Measurements from ENCODE around the gene ITPR1.

ITPR1 gene

DNA sequence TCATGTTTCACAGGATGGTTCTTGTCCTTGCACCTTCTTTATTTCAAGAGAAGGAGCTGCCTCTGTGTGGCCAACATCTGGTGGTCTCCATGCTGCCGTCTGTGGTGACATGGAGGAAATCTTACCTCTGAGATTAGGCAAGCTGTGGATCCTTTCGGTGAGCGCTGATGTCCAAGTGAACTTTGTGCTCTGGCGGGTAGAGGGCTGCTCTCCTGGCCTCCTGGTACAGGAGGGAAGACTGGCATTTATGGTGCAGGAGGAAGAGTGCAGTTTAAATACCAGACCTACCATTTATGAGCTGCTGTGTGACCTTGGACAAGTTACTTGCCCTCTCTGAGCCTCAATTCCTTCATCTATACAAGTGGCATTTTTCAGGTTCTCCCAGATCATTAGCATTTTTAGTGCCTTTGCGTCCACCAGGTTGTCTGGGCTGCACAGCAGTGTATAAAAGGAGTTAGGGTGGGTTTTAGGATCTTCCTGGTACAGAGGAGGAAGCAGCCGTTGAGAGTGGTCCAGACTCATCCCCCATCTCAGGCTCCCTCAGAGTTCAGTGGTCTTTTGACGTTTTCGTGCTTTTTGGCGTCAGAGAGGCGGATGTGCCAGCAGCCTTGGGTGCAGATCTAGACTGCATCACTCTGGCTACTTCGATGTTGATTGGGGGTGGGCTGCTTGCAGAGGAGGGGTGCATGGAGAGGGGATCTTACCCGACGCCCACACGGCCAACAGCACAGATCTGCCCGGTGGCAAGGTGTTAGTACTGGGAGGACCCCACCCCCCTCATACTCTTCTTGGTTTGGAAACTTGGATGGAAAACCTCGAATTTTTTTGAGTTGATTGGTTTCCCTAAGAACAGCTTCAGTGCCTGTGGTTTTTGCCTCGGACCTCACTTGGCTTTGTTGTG, 162.2 kb downstream of the ITPR1 start:
- Histone ChIP-seq H3K36me3 (peaks cover 5% of the 10 kb centered on the region), H3K27me3 (no peaks in the 10 kb centered on the region), H3K9me3 (no peaks in the 10 kb centered on the region), H3K4me3 (ENCODE audit: low read depth, low read length) (no peak overlapping the region), H3K4me1 (no peaks in the 10 kb centered on the region)
- TF ChIP-seq, protein P1, sequence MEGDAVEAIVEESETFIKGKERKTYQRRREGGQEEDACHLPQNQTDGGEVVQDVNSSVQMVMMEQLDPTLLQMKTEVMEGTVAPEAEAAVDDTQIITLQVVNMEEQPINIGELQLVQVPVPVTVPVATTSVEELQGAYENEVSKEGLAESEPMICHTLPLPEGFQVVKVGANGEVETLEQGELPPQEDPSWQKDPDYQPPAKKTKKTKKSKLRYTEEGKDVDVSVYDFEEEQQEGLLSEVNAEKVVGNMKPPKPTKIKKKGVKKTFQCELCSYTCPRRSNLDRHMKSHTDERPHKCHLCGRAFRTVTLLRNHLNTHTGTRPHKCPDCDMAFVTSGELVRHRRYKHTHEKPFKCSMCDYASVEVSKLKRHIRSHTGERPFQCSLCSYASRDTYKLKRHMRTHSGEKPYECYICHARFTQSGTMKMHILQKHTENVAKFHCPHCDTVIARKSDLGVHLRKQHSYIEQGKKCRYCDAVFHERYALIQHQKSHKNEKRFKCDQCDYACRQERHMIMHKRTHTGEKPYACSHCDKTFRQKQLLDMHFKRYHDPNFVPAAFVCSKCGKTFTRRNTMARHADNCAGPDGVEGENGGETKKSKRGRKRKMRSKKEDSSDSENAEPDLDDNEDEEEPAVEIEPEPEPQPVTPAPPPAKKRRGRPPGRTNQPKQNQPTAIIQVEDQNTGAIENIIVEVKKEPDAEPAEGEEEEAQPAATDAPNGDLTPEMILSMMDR (IDR thresholded peaks at IDR 0.05; ENCODE audit: low read depth, low read length), result no peak
- DNase-seq, result no peak

DNA sequence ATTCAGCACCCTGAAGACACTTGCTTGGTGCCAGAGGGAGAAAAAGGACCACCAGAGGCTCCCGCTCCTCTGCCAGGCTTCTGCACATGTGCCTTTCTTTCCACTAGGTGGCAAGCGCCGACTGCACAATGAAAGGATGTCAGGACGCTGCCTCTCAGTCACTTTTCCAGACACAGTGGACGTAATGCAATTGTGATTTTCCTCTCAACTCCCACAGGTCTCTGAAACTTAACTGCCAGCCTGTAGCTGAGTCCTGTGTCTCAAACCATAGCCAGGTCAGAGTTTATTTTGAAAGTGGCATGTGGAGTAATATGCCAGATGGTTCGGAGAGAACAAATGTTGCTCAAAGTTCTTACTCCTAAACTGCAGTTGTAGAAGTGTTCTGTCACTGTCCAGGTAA, 162.9 kb downstream of the ITPR1 start:
- Histone ChIP-seq H3K36me3 (peaks cover 5% of the 10 kb centered on the region), H3K27me3 (no peaks in the 10 kb centered on the region), H3K9me3 (no peaks in the 10 kb centered on the region), H3K4me1 (no peaks in the 10 kb centered on the region), H3K4me3 (ENCODE audit: low read depth, low read length) (no peak overlapping the region)
- TF ChIP-seq, protein P1 (IDR thresholded peaks at IDR 0.05; ENCODE audit: low read depth, low read length), result peak; percentile 72
- DNase-seq, result peak; percentile 56

DNA sequence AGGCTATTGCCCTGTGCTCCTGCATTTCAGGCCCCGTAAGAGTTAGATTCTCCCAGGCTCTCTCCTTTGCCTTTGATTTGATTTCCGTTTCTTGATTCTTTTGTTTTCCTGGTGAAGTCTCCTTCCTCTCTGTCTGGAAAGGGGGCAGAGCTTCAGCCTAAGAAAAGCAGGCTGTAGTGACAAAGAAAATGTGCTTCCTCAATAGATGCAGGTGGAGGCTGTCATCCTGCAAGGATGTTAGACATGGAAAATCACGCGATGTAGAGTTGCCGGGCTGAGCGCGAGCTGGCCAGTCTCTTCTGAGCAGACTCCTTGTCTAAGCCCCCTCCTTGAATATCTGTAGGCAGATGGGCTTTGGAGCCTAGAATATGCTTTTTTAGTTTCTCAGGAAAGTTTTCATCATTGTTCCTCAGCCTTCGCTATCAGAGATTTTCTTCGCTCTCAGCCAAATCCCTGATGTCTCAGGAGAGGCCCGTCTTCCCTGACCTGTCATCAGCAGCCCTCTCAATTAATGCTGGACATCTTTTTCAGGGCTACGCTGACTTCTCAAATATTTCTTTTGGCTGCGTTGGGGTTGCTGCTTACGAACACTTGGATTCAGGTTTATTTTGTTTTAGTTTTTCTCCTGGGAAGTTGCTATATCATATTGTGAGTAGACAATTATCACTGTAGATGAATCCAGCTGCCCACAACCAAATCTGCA, 163.6 kb downstream of the ITPR1 start:
- H3K27me3 ChIP-seq, result no peaks in the 10 kb centered on the region
- peaks cover 6% of the 10 kb centered on the region for H3K36me3 ChIP-seq
- no peaks in the 10 kb centered on the region for H3K9me3 ChIP-seq
- TF ChIP-seq, protein P1 (IDR thresholded peaks at IDR 0.05; ENCODE audit: low read depth, low read length), result no peak
- DNase-seq, result no peak
- H3K4me3 ChIP-seq (ENCODE audit: low read depth, low read length), result no peak overlapping the region
- no peaks in the 10 kb centered on the region for H3K4me1 ChIP-seq

DNA sequence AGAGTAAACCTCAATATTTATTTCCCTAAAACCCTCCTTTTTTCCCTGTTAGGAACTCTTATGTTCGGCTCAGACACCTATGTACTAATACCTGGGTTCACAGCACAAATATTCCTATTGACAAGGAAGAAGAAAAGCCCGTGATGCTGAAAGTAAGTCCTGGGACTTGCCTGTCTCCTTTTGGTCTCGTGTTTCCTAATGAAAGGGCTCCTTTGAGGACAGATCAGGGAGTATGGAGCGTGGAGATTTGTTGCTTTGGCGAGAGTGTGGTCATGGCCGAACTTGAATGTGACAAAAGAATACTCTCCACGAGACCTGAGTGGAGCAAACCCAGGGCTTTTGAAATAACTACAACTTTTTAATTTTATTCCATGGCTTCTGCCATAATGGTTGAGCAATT, 167.8 kb downstream of the ITPR1 start:
- Histone ChIP-seq H3K4me1 (no peaks in the 10 kb centered on the region), H3K27me3 (no peaks in the 10 kb centered on the region), H3K4me3 (ENCODE audit: low read depth, low read length) (no peak overlapping the region), H3K9me3 (no peaks in the 10 kb centered on the region), H3K36me3 (peaks cover 32% of the 10 kb centered on the region)
- no peak for DNase-seq
- TF ChIP-seq, protein P1 (IDR thresholded peaks at IDR 0.05; ENCODE audit: low read depth, low read length), result no peak

DNA sequence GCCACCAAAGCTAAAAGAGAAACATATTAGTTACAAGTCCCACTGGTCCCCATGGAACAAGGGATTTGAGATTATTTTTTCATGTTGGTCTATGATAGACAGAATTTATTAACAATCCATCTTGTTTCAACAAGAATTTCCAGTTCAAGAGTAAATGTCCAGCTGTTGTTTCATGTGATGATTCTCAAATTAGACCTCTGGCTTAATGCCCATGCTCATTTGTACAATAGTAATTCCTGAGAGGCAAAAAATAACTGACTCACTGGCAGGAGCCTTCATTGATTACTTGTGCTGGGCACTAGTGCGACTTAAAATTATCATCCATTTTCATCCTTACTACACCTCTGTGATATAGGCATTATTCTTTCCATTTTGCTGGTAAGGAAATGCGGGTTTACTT, 171.3 kb downstream of the ITPR1 start:
- H3K9me3 ChIP-seq, result no peaks in the 10 kb centered on the region
- DNase-seq, result no peak
- H3K4me3 ChIP-seq (ENCODE audit: low read depth, low read length), result no peak overlapping the region
- no peaks in the 10 kb centered on the region for H3K27me3 ChIP-seq
- no peaks in the 10 kb centered on the region for H3K4me1 ChIP-seq
- peaks cover 35% of the 10 kb centered on the region for H3K36me3 ChIP-seq
- TF ChIP-seq, protein P1 (IDR thresholded peaks at IDR 0.05; ENCODE audit: low read depth, low read length), result no peak

DNA sequence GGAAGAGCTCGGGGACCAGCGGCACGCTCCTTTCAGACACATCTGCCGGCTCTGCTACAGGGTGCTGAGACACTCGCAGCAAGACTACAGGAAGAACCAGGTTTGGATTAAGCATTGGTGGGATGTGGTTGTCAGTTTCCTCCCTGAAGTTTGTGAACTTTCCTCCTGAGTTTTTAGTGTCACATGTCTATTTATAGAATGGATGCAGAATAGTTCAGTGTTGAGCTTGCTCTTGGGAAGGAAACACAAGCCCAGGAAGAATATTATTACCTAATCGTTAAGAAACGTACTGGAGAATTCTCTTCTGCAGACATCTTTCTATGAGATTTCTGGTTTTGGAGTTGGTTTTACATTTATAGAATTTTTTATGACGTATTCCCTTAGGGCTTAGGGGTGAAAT, 172.0 kb downstream of the ITPR1 start:
- Histone ChIP-seq H3K4me1 (no peaks in the 10 kb centered on the region), H3K36me3 (peaks cover 35% of the 10 kb centered on the region), H3K4me3 (ENCODE audit: low read depth, low read length) (no peak overlapping the region), H3K9me3 (no peaks in the 10 kb centered on the region), H3K27me3 (no peaks in the 10 kb centered on the region)
- TF ChIP-seq, protein P1 (IDR thresholded peaks at IDR 0.05; ENCODE audit: low read depth, low read length), result no peak
- no peak for DNase-seq
